GM12873 (cell line): ENCODE results near the gene MED12L.

Source experiments
- CTCF ChIP-seq: IDR thresholded peaks from 2 replicates; pipeline ENCODE4 v1.5.1; 2012; ENCODE audit warnings: low read depth, mild to moderate bottlenecking, moderate library complexity, low read length, control low read depth; ENCODE audit not compliant: insufficient read depth; ENCODE audit errors: missing control alignments

MED12L gene

GRCh38 chr3:151383111-151383510 is 297.6 kb downstream of the MED12L start:
- TF ChIP-seq CTCF, result no peak

GRCh38 chr3:151383956-151384355 is 298.5 kb downstream of the MED12L start:
- no peak for TF ChIP-seq CTCF

- TF ChIP-seq CTCF, result no peak
Measured at GRCh38 chr3:151384741-151385174, 299.3 kb downstream of the MED12L start, which contains the start of gene P2RY12. Gene P2RY12, minus strand, starts transcription at chr3:151384753. Its CDS starts 45,908 bp downstream, at chr3:151338845.

GRCh38 chr3:151386056-151386455 is 300.6 kb downstream of the MED12L start:
- TF ChIP-seq CTCF, result no peak

GRCh38 chr3:151387432-151387831 is 302.0 kb downstream of the MED12L start:
- no peak for TF ChIP-seq CTCF

- TF ChIP-seq CTCF, result no peak
Measured at GRCh38 chr3:151387842-151388241, 302.4 kb downstream of the MED12L start.

GRCh38 chr3:151391720-151392119 is 306.3 kb downstream of the MED12L start:
- TF ChIP-seq CTCF, result no peak
